Activated B cell treated with CpG ODN at 0.5 μM for 24 hours (primary cell): Measurements from ENCODE around the gene COBL. TPM values are rescaled to one million over a fixed set of nuclear protein-coding genes. Genes with fewer than 3 reads are reported as not detected.

Experiments
- ATAC-seq: fragments of 200-7000 bp; cut with Tn5 transposase; one replicate; pipeline ENCODE4 v1.10.0; 2021; ENCODE audit warnings: low read depth, mild to moderate bottlenecking, moderate library complexity
- CTCF ChIA-PET: fragments of 350-600 bp; sonication (Branson Sonifier 250); formaldehyde crosslinking; loops from one replicate; lab custom pipeline; 2021; ENCODE audit warnings: antibody characterized with exemption; lab: Charles Lee
- POLR2A ChIA-PET: fragments of 350-600 bp; sonication (Branson Sonifier 250); formaldehyde crosslinking; loops from one replicate; lab custom pipeline; 2021; ENCODE audit warnings: antibody characterized with exemption; lab: Charles Lee
- DNase-seq: peaks from one replicate; pipeline ENCODE4 v3.0.0; 2022
- H3K27ac Mint-ChIP-seq: one replicate; pipeline ENCODE4 v1.8.0; 2020; ENCODE audit warnings: mixed read lengths
- H3K27me3 Mint-ChIP-seq: one replicate; pipeline ENCODE4 v1.8.0; 2021; ENCODE audit warnings: mixed read lengths
- H3K36me3 Mint-ChIP-seq: one replicate; pipeline ENCODE4 v1.8.0; 2021; ENCODE audit warnings: low read depth, mixed read lengths
- H3K4me1 Mint-ChIP-seq: one replicate; pipeline ENCODE4 v1.8.0; 2021; ENCODE audit warnings: mixed read lengths
- H3K4me3 Mint-ChIP-seq: one replicate; pipeline ENCODE4 v1.8.0; 2020; ENCODE audit warnings: mild to moderate bottlenecking, mixed read lengths
- H3K9me3 Mint-ChIP-seq: one replicate; pipeline ENCODE4 v1.8.0; 2020; ENCODE audit warnings: mixed read lengths
- CTCF ChIP-seq: fragments of 200-600 bp; IDR thresholded peaks from one replicate; pipeline ENCODE4 v1.8.0; 2022; ENCODE audit warnings: antibody characterized with exemption, mild to moderate bottlenecking
- intact Hi-C: fragments of 100-400 bp; cut with micrococcal nuclease; formaldehyde crosslinking; loops from one replicate; pipeline ENCODE4 v1.15.1; 2024
- total RNA-seq: library from RNA; stranded (reverse); gene quantifications from 2 replicates; pipeline ENCODE4 v1.2.3, GENCODE V29; 2022

COBL gene
- total RNA-seq, 1 donor from 2014 or later, result not detected

GRCh38 chr7:51256916-51257315 lies 59.7 kb downstream of the COBL start:
- POLR2A ChIA-PET, result no interaction called here
- DNase-seq, result no peak
- CTCF ChIA-PET, result no interaction called here
- ATAC-seq, result no peak
- no peaks in the 10 kb centered on the region for H3K36me3 Mint-ChIP-seq
- H3K27ac Mint-ChIP-seq, result no peak overlapping the region
- H3K27me3 Mint-ChIP-seq, result peaks cover 8% of the 10 kb centered on the region
- no peaks in the 10 kb centered on the region for H3K4me1 Mint-ChIP-seq
- H3K4me3 Mint-ChIP-seq, result no peak overlapping the region
- no peaks in the 10 kb centered on the region for H3K9me3 Mint-ChIP-seq
- intact Hi-C loops, result no loop called here
- no peak for TF ChIP-seq CTCF

GRCh38 chr7:51256209-51256781 lies 60.3 kb downstream of the COBL start:
- Mint-ChIP-seq H3K9me3 (no peaks in the 10 kb centered on the region), H3K4me1 (no peaks in the 10 kb centered on the region), H3K4me3 (no peak overlapping the region), H3K27ac (no peak overlapping the region), H3K27me3 (peaks cover 8% of the 10 kb centered on the region), H3K36me3 (no peaks in the 10 kb centered on the region)
- TF ChIP-seq CTCF, result no peak
- ATAC-seq, result no peak
- POLR2A ChIA-PET, result no interaction called here
- no peak for DNase-seq
- intact Hi-C loops, result no loop called here
- CTCF ChIA-PET, result no interaction called here

GRCh38 chr7:51255536-51256208 lies 60.9 kb downstream of the COBL start:
- no peaks in the 10 kb centered on the region for H3K9me3 Mint-ChIP-seq
- H3K27me3 Mint-ChIP-seq, result peaks cover 4% of the 10 kb centered on the region
- ChIA-PET POLR2A (no interaction called here), CTCF (no interaction called here)
- H3K36me3 Mint-ChIP-seq, result no peaks in the 10 kb centered on the region
- no peak overlapping the region for H3K4me3 Mint-ChIP-seq
- no peak for ATAC-seq
- DNase-seq, result no peak
- H3K4me1 Mint-ChIP-seq, result no peaks in the 10 kb centered on the region
- intact Hi-C loops, result no loop called here
- no peak overlapping the region for H3K27ac Mint-ChIP-seq
- no peak for TF ChIP-seq CTCF

GRCh38 chr7:51255036-51255435 lies 61.6 kb downstream of the COBL start:
- Mint-ChIP-seq H3K36me3 (no peaks in the 10 kb centered on the region), H3K9me3 (no peaks in the 10 kb centered on the region), H3K4me3 (no peak overlapping the region), H3K27me3 (peaks cover 4% of the 10 kb centered on the region), H3K4me1 (no peaks in the 10 kb centered on the region), H3K27ac (no peak overlapping the region)
- ChIA-PET CTCF (no interaction called here), POLR2A (no interaction called here)
- TF ChIP-seq CTCF, result no peak
- intact Hi-C loops, result no loop called here
- ATAC-seq (no peak), DNase-seq (no peak)

- intact Hi-C loops, result no loop called here
- H3K9me3 Mint-ChIP-seq, result no peaks in the 10 kb centered on the region
These were observed 63.5 kb downstream of the COBL start for GRCh38 chr7:51253157-51253556.

More at GRCh38 chr7:51253157-51253556, 63.5 kb downstream of the COBL start:
- TF ChIP-seq CTCF, result no peak
- no peak overlapping the region for H3K4me3 Mint-ChIP-seq
- H3K27me3 Mint-ChIP-seq, result peaks cover 2% of the 10 kb centered on the region
- H3K4me1 Mint-ChIP-seq, result no peaks in the 10 kb centered on the region
- ChIA-PET POLR2A (no interaction called here), CTCF (no interaction called here)
- no peaks in the 10 kb centered on the region for H3K36me3 Mint-ChIP-seq
- no peak overlapping the region for H3K27ac Mint-ChIP-seq
- no peak for ATAC-seq
- no peak for DNase-seq
